Lower leg skin (tissue), 3 donors: Measurements from ENCODE around the gene SORBS2.

Source experiments
- CTCF ChIP-seq, 3 donors: fragments of 450-650 bp; IDR thresholded peaks; one replicate each; pipeline ENCODE4 v1.5.1; 2016; ENCODE audit warnings: antibody characterized with exemption in 3 of 3, mild to moderate bottlenecking in 3 of 3, moderate library complexity in 2 of 3
- POLR2A ChIP-seq, 2 donors: fragments of 450-650 bp; IDR thresholded peaks; one replicate each; pipeline ENCODE4 v1.6.1; 2016 to 2017; ENCODE audit warnings: antibody characterized with exemption in 2 of 2, mild to moderate bottlenecking in 1 of 2, moderate library complexity in 1 of 2

GRCh38 chr4:185710487-185710995, 101.5 kb downstream of the SORBS2 start:
- TF ChIP-seq CTCF (IDR thresholded peaks at IDR 0.05) (no peak), POLR2A (IDR thresholded peaks at IDR 0.05) (no peak)
